Measurements from ENCODE around the gene TP53BP1. TPM values are rescaled to one million over a fixed set of nuclear protein-coding genes. Genes with fewer than 3 reads are reported as not detected.

The TP53BP1 gene
- total and polyA plus RNA-seq, 2 experiments from 2014 or later: 16.6 to 46.8 TPM

GRCh38 chr15:43414196-43414595 is 78.8 kb downstream of the TP53BP1 start:
- TF ChIP-seq EZH2phosphoT487 (IDR thresholded peaks at IDR 0.05; ENCODE audit: low read depth, severe bottlenecking, unreplicated experiment) (no peak), EZH2 (IDR thresholded peaks at IDR 0.05; ENCODE audit: borderline replicate concordance) (no peak)
- TF ChIP-seq, protein P1, sequence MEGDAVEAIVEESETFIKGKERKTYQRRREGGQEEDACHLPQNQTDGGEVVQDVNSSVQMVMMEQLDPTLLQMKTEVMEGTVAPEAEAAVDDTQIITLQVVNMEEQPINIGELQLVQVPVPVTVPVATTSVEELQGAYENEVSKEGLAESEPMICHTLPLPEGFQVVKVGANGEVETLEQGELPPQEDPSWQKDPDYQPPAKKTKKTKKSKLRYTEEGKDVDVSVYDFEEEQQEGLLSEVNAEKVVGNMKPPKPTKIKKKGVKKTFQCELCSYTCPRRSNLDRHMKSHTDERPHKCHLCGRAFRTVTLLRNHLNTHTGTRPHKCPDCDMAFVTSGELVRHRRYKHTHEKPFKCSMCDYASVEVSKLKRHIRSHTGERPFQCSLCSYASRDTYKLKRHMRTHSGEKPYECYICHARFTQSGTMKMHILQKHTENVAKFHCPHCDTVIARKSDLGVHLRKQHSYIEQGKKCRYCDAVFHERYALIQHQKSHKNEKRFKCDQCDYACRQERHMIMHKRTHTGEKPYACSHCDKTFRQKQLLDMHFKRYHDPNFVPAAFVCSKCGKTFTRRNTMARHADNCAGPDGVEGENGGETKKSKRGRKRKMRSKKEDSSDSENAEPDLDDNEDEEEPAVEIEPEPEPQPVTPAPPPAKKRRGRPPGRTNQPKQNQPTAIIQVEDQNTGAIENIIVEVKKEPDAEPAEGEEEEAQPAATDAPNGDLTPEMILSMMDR (IDR thresholded peaks at IDR 0.05; ENCODE audit: poor library complexity): no peak
- DNase-seq (ENCODE audit: low spot score): no peak
- no peaks in the 10 kb centered on the region for H3K9me2 ChIP-seq (replicated peaks; ENCODE audit: insufficient read depth)
- H3K4me2 ChIP-seq: no peak overlapping the region
- H4K20me1 ChIP-seq (ENCODE audit: insufficient read depth, poor library complexity, severe bottlenecking): no peaks in the 10 kb centered on the region
- H3K36me3 ChIP-seq (replicated peaks; ENCODE audit: insufficient read depth, low read depth): no peaks in the 10 kb centered on the region
- H3K4me1 ChIP-seq (ENCODE audit: insufficient read depth): no peaks in the 10 kb centered on the region
- H2AFZ ChIP-seq: no peak overlapping the region
- H3K4me3 ChIP-seq: no peak overlapping the region
- no peak overlapping the region for H3K27ac ChIP-seq
- no peaks in the 10 kb centered on the region for H3K79me2 ChIP-seq
- no peaks in the 10 kb centered on the region for H3K27me3 ChIP-seq
- no peaks in the 10 kb centered on the region for H3K9me3 ChIP-seq (ENCODE audit: low read depth)

DNA sequence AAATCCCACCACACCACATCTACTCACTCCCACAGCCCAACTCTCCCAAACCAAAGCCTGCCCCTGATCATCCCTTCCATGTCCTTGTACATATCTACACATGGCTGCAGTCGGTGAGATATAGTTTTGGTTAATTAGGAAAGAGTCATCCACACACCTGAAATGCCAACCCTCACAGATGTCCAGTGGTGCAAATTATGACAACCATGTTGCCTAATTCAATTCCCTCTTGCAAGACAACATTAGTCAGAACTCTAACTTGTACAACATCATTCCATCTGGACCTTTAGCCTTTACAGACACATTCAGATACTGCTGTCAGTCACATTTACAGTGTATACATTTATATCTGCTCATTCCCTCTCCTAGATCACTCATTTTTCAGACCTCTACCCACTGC is 80.9 kb downstream of the TP53BP1 start:
- no peaks in the 10 kb centered on the region for H3K36me3 ChIP-seq (replicated peaks; ENCODE audit: insufficient read depth, low read depth)
- 100% methylated on average over 1 of the region's 1 CpG for WGBS (ENCODE audit: low lambda C conversion rate, missing lambda C conversion rate)

DNA sequence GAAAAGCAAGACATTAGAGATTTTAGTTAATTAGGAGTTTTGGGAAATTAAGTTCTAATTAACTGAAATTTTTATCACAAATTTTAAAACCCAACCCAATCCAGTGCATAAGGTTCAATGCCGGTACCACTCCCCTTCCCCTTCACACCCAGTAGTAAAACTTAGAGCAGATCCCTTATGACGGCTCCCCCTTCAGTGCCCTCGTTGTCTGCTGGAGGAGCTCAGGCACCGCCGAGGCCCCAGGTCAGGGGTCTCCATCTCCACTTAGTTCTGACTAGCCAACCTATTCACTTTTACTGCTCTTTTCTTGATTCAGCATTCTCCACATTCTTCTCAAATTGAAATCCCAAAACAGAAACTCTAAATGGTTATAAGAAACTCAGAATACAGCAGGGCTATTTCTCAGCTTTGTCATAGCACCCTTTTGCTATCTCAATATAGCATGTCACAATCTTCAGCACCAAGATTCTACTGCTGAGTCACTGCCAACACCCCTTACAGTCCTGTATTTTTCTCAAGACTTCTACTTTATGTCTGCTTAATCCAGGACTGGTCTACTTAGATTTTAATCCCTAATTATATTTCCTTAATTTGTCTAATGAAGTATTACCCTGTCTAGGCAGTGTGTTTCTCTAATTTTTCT is 82.3 kb downstream of the TP53BP1 start:
- Histone ChIP-seq H4K20me1 (ENCODE audit: insufficient read depth, poor library complexity, severe bottlenecking) (no peaks in the 10 kb centered on the region), H3K4me3 (no peak overlapping the region), H3K9me2 (replicated peaks; ENCODE audit: insufficient read depth) (no peaks in the 10 kb centered on the region), H3K27ac (no peak overlapping the region), H3K27me3 (no peaks in the 10 kb centered on the region), H3K79me2 (no peaks in the 10 kb centered on the region), H3K4me2 (no peak overlapping the region), H2AFZ (no peak overlapping the region), H3K4me1 (ENCODE audit: insufficient read depth) (peaks cover 5% of the 10 kb centered on the region), H3K9me3 (ENCODE audit: low read depth) (no peaks in the 10 kb centered on the region), H3K36me3 (replicated peaks; ENCODE audit: insufficient read depth, low read depth) (no peaks in the 10 kb centered on the region)
- TF ChIP-seq EZH2phosphoT487 (IDR thresholded peaks at IDR 0.05; ENCODE audit: low read depth, severe bottlenecking, unreplicated experiment) (no peak), EZH2 (IDR thresholded peaks at IDR 0.05; ENCODE audit: borderline replicate concordance) (no peak)
- TF ChIP-seq, protein P1 (IDR thresholded peaks at IDR 0.05; ENCODE audit: poor library complexity): no peak
- WGBS (ENCODE audit: low lambda C conversion rate, missing lambda C conversion rate): 90% methylated on average over 5 of the region's 5 CpGs
- no peak for DNase-seq (ENCODE audit: low spot score)

More for the DNA sequence above, 80.9 kb downstream of the TP53BP1 start:
- no peaks in the 10 kb centered on the region for H3K9me3 ChIP-seq (ENCODE audit: low read depth)
- H3K4me1 ChIP-seq (ENCODE audit: insufficient read depth): peaks cover under 1% of the 10 kb centered on the region
- no peaks in the 10 kb centered on the region for H3K27me3 ChIP-seq
- H3K27ac ChIP-seq: no peak overlapping the region
- H2AFZ ChIP-seq: no peak overlapping the region
- H3K79me2 ChIP-seq: no peaks in the 10 kb centered on the region
- no peaks in the 10 kb centered on the region for H4K20me1 ChIP-seq (ENCODE audit: insufficient read depth, poor library complexity, severe bottlenecking)
- TF ChIP-seq EZH2 (IDR thresholded peaks at IDR 0.05; ENCODE audit: borderline replicate concordance) (no peak), EZH2phosphoT487 (IDR thresholded peaks at IDR 0.05; ENCODE audit: low read depth, severe bottlenecking, unreplicated experiment) (no peak)
- TF ChIP-seq, protein P1 (IDR thresholded peaks at IDR 0.05; ENCODE audit: poor library complexity): no peak
- H3K9me2 ChIP-seq (replicated peaks; ENCODE audit: insufficient read depth): no peaks in the 10 kb centered on the region
- no peak overlapping the region for H3K4me3 ChIP-seq
- no peak overlapping the region for H3K4me2 ChIP-seq
- no peak for DNase-seq (ENCODE audit: low spot score)
